Activated naive CD4-positive, alpha-beta T cell treated with anti-CD3 and anti-CD28 coated beads, Interleukin-2, amount 10 ng/mL, durations not matched to agents 7 days and 5 days (primary cell): ENCODE measurements around the gene TFB1M.
"Not testable (repeated sequence)": the region's sequence is repeated elsewhere in the genome, so short reads cannot be mapped to it uniquely, and the experiment has no call there.

ENCODE experiments used
- CTCF ChIA-PET: fragments of 350-600 bp; sonication (Branson Sonifier 250); formaldehyde crosslinking; loops from one replicate; lab custom pipeline; 2021; ENCODE audit warnings: antibody characterized with exemption; lab: Charles Lee
- DNase-seq: peaks from one replicate; pipeline ENCODE4 v3.0.0-alpha.2; 2020
- H3K27ac Mint-ChIP-seq: one replicate; pipeline ENCODE4 v1.8.0; 2021; ENCODE audit warnings: mild to moderate bottlenecking, moderate library complexity, mixed read lengths
- H3K27me3 Mint-ChIP-seq: one replicate; pipeline ENCODE4 v1.8.0; 2021; ENCODE audit warnings: mild to moderate bottlenecking, mixed read lengths
- H3K36me3 Mint-ChIP-seq: one replicate; pipeline ENCODE4 v1.8.0; 2021; ENCODE audit warnings: mixed read lengths
- H3K4me1 Mint-ChIP-seq: one replicate; pipeline ENCODE4 v1.8.0; 2021; ENCODE audit warnings: mixed read lengths
- H3K4me3 Mint-ChIP-seq: one replicate; pipeline ENCODE4 v1.8.0; 2021; ENCODE audit warnings: mild to moderate bottlenecking, moderate library complexity, mixed read lengths
- H3K9me3 Mint-ChIP-seq: one replicate; pipeline ENCODE4 v1.8.0; 2021; ENCODE audit warnings: mixed read lengths

TFB1M gene

DNA sequence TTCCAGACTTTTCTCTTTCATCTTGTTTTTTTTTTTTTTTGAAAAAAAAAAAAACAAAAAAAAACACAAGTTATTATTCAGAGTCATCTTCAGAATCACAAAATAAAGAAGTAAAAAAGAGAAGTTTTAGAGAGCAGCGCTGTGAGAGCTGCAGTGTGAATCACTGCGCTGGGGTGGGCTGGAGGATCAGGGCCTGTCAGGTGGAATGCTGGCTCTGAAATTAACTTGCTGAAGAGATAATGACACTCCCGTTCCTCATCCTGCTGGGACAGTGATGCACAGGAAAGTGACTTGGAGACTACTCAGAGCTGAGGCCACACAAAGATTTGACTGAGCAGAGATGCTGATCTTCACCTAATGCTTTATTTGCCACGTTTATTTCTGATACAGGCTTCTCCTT is 93.2 kb downstream of the TFB1M start:
- Mint-ChIP-seq H3K9me3 (no peaks in the 10 kb centered on the region), H3K4me3 (no peak overlapping the region), H3K27me3 (peaks cover 6% of the 10 kb centered on the region), H3K4me1 (peaks cover 14% of the 10 kb centered on the region), H3K36me3 (no peaks in the 10 kb centered on the region), H3K27ac (no peak overlapping the region)
- DNase-seq, result no peak
- CTCF ChIA-PET, result interaction anchor here (0.7 to 1.0 kb wide), 2 partner anchors 30 to 51 kb away, joined by 3 to 4 read pairs; no protein-coding TSS in a partner anchor

- Mint-ChIP-seq H3K27me3 (peaks cover 6% of the 10 kb centered on the region), H3K36me3 (no peaks in the 10 kb centered on the region), H3K4me3 (no peak overlapping the region), H3K27ac (no peak overlapping the region), H3K4me1 (peaks cover 14% of the 10 kb centered on the region), H3K9me3 (no peaks in the 10 kb centered on the region)
- CTCF ChIA-PET, result no interaction called here
- no peak for DNase-seq
Observed at GRCh38 chr6:155219858-155220301, 94.4 kb downstream of the TFB1M start.

- no peaks in the 10 kb centered on the region for H3K36me3 Mint-ChIP-seq
- no peak overlapping the region for H3K27ac Mint-ChIP-seq
- no peak overlapping the region for H3K4me3 Mint-ChIP-seq
- peaks cover 6% of the 10 kb centered on the region for H3K27me3 Mint-ChIP-seq
- DNase-seq, result no peak
- H3K9me3 Mint-ChIP-seq, result no peaks in the 10 kb centered on the region
- CTCF ChIA-PET, result no interaction called here
- H3K4me1 Mint-ChIP-seq, result peaks cover 10% of the 10 kb centered on the region
Observed at GRCh38 chr6:155219299-155219698, 95.0 kb downstream of the TFB1M start.

GRCh38 chr6:155218711-155219110 is 95.6 kb downstream of the TFB1M start:
- CTCF ChIA-PET, H3K27me3 Mint-ChIP-seq: not testable (repeated sequence)

DNA sequence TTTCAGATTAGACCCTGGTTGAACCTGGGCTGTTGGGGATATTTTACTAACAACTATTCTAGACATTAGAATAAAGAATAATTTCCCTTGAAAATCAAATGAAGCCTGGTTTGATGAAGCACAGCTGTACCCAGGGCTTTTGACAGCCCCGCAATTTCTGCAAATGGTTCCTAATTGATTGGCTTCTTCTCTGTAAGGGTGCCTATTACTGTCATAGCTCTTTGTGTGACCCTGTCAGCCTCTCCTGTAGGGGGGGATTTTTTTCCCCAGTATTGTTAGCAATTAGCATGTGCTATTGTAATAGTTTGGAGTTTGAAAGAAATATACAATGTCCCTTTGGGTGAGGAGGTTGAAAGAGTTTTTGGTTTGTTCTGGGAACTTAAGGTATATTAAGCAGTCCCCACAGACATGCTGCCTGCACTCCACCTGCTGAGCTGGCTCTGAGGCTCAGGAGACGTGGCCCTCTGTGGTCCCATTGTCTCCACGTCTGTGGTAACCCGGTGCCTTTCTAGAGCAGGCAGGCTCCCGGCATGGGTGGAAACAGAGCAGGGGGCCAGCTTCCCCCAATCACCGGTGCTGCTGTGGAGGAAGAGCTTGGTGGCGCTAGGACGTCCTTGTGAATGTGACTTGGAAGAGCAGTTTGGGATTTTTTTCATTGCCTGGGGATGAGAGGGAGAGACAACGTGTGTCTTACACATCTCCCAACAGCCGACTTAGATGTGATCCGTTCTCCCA is 97.8 kb downstream of the TFB1M start:
- Mint-ChIP-seq H3K27ac (no peak overlapping the region), H3K4me3 (no peak overlapping the region), H3K36me3 (no peaks in the 10 kb centered on the region), H3K4me1 (no peaks in the 10 kb centered on the region), H3K27me3 (peaks cover 6% of the 10 kb centered on the region), H3K9me3 (no peaks in the 10 kb centered on the region)
- no peak for DNase-seq
- CTCF ChIA-PET, result interaction anchor here (0.8 kb wide), 1 partner anchor 32 kb away, joined by 3 read pairs; no protein-coding TSS in a partner anchor

More at GRCh38 chr6:155218711-155219110, 95.6 kb downstream of the TFB1M start:
- not testable (repeated sequence) for H3K27ac Mint-ChIP-seq, H3K36me3 Mint-ChIP-seq, H3K9me3 Mint-ChIP-seq, H3K4me1 Mint-ChIP-seq, H3K4me3 Mint-ChIP-seq, DNase-seq

DNA sequence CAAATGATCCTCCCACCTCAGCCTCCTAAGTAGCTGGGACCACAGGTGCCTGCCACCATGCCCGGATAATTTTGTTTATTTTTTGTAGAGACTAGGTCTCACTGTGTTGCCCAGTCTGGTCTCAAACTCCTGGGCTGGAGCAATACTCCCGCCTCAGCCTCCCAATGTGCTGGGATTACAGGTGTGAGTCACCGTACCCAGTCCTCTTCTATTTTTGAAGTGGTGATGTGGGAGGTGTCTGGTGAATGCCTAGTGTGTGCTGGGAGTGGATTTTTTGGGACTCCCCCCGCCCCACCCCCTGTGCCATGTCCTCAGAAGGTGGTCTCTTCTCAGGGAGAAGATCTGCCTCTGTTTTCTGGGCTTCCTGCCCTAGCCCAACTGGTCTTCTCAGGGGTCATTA is 98.4 kb downstream of the TFB1M start:
- Mint-ChIP-seq H3K27ac (no peak overlapping the region), H3K9me3 (no peaks in the 10 kb centered on the region)
- CTCF ChIA-PET, result interaction anchor here (0.8 kb wide), 1 partner anchor 32 kb away, joined by 3 read pairs; no protein-coding TSS in a partner anchor

GRCh38 chr6:155213611-155214372 is 100.5 kb downstream of the TFB1M start:
- H3K4me1 Mint-ChIP-seq, result no peaks in the 10 kb centered on the region
- peaks cover 6% of the 10 kb centered on the region for H3K27me3 Mint-ChIP-seq
- CTCF ChIA-PET, result interaction anchor here (0.9 to 1.6 kb wide), 2 partner anchors 34 to 304 kb away, joined by 3 read pairs; no protein-coding TSS in a partner anchor
- DNase-seq, result no peak
- no peak overlapping the region for H3K4me3 Mint-ChIP-seq
- no peaks in the 10 kb centered on the region for H3K36me3 Mint-ChIP-seq
- H3K9me3 Mint-ChIP-seq, result no peaks in the 10 kb centered on the region
- no peak overlapping the region for H3K27ac Mint-ChIP-seq

More for the DNA sequence above, 98.4 kb downstream of the TFB1M start:
- DNase-seq, result no peak
- Mint-ChIP-seq H3K27me3 (peaks cover 6% of the 10 kb centered on the region), H3K4me1 (no peaks in the 10 kb centered on the region), H3K4me3 (no peak overlapping the region), H3K36me3 (no peaks in the 10 kb centered on the region)

DNA sequence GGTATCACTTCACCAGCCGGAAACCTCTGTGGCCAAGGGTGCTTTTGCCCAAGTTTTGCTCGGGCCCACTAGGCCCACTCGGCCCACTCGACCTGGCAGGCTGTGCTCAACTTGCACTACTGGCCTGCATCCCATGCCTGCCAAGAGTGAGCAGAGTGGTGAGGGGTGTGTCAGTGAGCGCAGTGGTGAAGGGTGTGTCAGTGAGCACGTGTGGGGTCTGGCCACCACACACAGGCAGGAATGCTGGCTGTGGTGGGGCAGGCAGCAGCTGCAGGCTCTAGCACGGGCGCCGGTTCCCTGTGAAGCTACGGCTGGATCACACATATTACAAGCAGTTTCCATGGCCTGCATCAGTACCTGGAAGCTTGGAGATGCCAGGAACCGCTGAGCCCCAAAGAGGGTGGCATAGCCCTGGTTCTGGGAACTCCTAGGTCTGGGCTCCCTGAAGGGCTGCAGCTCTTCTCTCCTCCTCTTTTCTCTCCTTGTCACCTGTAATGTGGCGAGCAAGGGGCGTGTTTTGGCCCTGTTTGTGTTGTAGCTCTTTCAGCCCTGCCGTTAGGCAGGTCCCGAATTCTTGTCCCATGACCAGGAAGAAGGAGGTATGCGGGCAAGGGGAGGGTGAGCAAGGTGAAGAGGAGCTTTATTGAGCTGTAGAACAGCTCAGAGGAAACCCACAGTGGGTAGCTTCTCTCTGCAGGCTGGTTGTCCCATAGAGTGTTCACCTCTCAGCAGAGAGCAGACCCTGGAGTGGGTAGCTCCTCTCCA is 101.5 kb downstream of the TFB1M start:
- no peak overlapping the region for H3K27ac Mint-ChIP-seq
- DNase-seq, result no peak
- no peaks in the 10 kb centered on the region for H3K36me3 Mint-ChIP-seq
- H3K27me3 Mint-ChIP-seq, result peaks cover 6% of the 10 kb centered on the region
- H3K4me3 Mint-ChIP-seq, result no peak overlapping the region
- H3K4me1 Mint-ChIP-seq, result no peaks in the 10 kb centered on the region
- no peaks in the 10 kb centered on the region for H3K9me3 Mint-ChIP-seq
- CTCF ChIA-PET, result no interaction called here

- H3K27me3 Mint-ChIP-seq, result peaks cover 6% of the 10 kb centered on the region
- H3K9me3 Mint-ChIP-seq, result no peaks in the 10 kb centered on the region
- CTCF ChIA-PET, result no interaction called here
- H3K4me1 Mint-ChIP-seq, result no peaks in the 10 kb centered on the region
- no peaks in the 10 kb centered on the region for H3K36me3 Mint-ChIP-seq
- no peak overlapping the region for H3K4me3 Mint-ChIP-seq
- no peak for DNase-seq
- no peak overlapping the region for H3K27ac Mint-ChIP-seq
Observed at GRCh38 chr6:155212106-155212505, 102.2 kb downstream of the TFB1M start.

DNA sequence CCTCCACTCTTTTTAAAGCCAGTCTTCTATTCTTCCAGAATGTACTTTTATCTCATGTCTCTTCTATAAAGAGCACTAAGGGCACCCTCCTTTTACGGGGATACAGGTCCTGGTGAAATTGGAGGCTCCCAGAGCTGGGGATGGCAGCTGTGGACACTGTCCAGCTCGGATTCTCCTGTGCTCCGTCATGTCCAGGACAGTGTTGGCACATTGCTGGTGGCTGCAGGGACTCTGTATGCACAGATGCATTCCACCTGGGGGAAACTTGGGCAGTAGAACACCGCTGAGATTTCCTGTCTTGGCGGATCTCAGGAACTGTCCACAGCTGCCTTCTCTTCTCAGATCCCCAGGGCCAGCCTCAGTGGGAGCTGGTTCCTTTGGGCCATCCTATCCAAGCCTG is 107.1 kb downstream of the TFB1M start:
- CTCF ChIA-PET, result no interaction called here
- Mint-ChIP-seq H3K27ac (no peak overlapping the region), H3K27me3 (peaks cover 5% of the 10 kb centered on the region), H3K9me3 (no peaks in the 10 kb centered on the region), H3K4me1 (no peaks in the 10 kb centered on the region), H3K4me3 (no peak overlapping the region), H3K36me3 (no peaks in the 10 kb centered on the region)
- DNase-seq, result no peak
